Measurements from ENCODE around the gene PAX7.

PAX7 gene

GRCh38 chr1:18682375-18682774 is 51.7 kb downstream of the PAX7 start:
- no peak overlapping the region for H3K27ac ChIP-seq (ENCODE audit: low read depth, low read length, poor library complexity, severe bottlenecking)
- H3K4me1 ChIP-seq (ENCODE audit: insufficient read depth, low read length, severe bottlenecking): no peaks in the 10 kb centered on the region
- H3K4me3 ChIP-seq (ENCODE audit: low read depth, low read length, poor library complexity, severe bottlenecking): no peak overlapping the region
- H3K9ac ChIP-seq (ENCODE audit: low read length): no peak overlapping the region
- no peaks in the 10 kb centered on the region for H3K9me3 ChIP-seq (ENCODE audit: low read length)
- no peak for TF ChIP-seq CTCF (IDR thresholded peaks at IDR 0.05; ENCODE audit: low read length)
- no peak for TF ChIP-seq EZH2 (IDR thresholded peaks at IDR 0.05; ENCODE audit: borderline replicate concordance, low read length)
- 0 out of 2 replicates have a peak, but pooled peaks cover 7% of the 10 kb centered on the region for H3K27me3 ChIP-seq (ENCODE audit: insufficient read depth, low read length)
- H3K79me2 ChIP-seq (ENCODE audit: insufficient read depth, low read length): no peaks in the 10 kb centered on the region
- H3K9me2 ChIP-seq (ENCODE audit: low read depth, low read length): no peaks in the 10 kb centered on the region
- H4K20me1 ChIP-seq (ENCODE audit: insufficient read depth, low read length): no peaks in the 10 kb centered on the region
- no peak overlapping the region for H2AFZ ChIP-seq (ENCODE audit: low read length)
- no peak overlapping the region for H3K4me2 ChIP-seq (ENCODE audit: low read length)
- H3F3A ChIP-seq (ENCODE audit: insufficient read depth, low read length): no peaks in the 10 kb centered on the region
- no peaks in the 10 kb centered on the region for H3K36me3 ChIP-seq (ENCODE audit: insufficient read depth, low read length)

- no peaks in the 10 kb centered on the region for H3K4me1 ChIP-seq (ENCODE audit: insufficient read depth, low read length, severe bottlenecking)
- H3F3A ChIP-seq (ENCODE audit: insufficient read depth, low read length): no peaks in the 10 kb centered on the region
- no peak overlapping the region for H3K4me2 ChIP-seq (ENCODE audit: low read length)
- no peaks in the 10 kb centered on the region for H3K79me2 ChIP-seq (ENCODE audit: insufficient read depth, low read length)
- no peaks in the 10 kb centered on the region for H3K9me3 ChIP-seq (ENCODE audit: low read length)
- H4K20me1 ChIP-seq (ENCODE audit: insufficient read depth, low read length): no peaks in the 10 kb centered on the region
- H3K27me3 ChIP-seq (ENCODE audit: insufficient read depth, low read length): 0 out of 2 replicates have a peak, but pooled peaks cover 5% of the 10 kb centered on the region
- H2AFZ ChIP-seq (ENCODE audit: low read length): no peak overlapping the region
- no peak overlapping the region for H3K4me3 ChIP-seq (ENCODE audit: low read depth, low read length, poor library complexity, severe bottlenecking)
- H3K27ac ChIP-seq (ENCODE audit: low read depth, low read length, poor library complexity, severe bottlenecking): no peak overlapping the region
- TF ChIP-seq EZH2 (IDR thresholded peaks at IDR 0.05; ENCODE audit: borderline replicate concordance, low read length): no peak
- no peak for TF ChIP-seq CTCF (IDR thresholded peaks at IDR 0.05; ENCODE audit: low read length)
- no peak overlapping the region for H3K9ac ChIP-seq (ENCODE audit: low read length)
- no peaks in the 10 kb centered on the region for H3K9me2 ChIP-seq (ENCODE audit: low read depth, low read length)
- H3K36me3 ChIP-seq (ENCODE audit: insufficient read depth, low read length): no peaks in the 10 kb centered on the region
These were observed 53.7 kb downstream of the PAX7 start for GRCh38 chr1:18684303-18684702.

- Histone ChIP-seq H3K27me3 (ENCODE audit: insufficient read depth, low read length) (0 out of 2 replicates have a peak, but pooled peaks cover 5% of the 10 kb centered on the region), H3F3A (ENCODE audit: insufficient read depth, low read length) (no peaks in the 10 kb centered on the region), H3K9me2 (ENCODE audit: low read depth, low read length) (no peaks in the 10 kb centered on the region), H3K9ac (ENCODE audit: low read length) (no peak overlapping the region), H3K79me2 (ENCODE audit: insufficient read depth, low read length) (no peaks in the 10 kb centered on the region), H3K4me3 (ENCODE audit: low read depth, low read length, poor library complexity, severe bottlenecking) (no peak overlapping the region), H4K20me1 (ENCODE audit: insufficient read depth, low read length) (no peaks in the 10 kb centered on the region), H3K27ac (ENCODE audit: low read depth, low read length, poor library complexity, severe bottlenecking) (no peak overlapping the region), H3K9me3 (ENCODE audit: low read length) (no peaks in the 10 kb centered on the region), H3K4me1 (ENCODE audit: insufficient read depth, low read length, severe bottlenecking) (no peaks in the 10 kb centered on the region), H2AFZ (ENCODE audit: low read length) (no peak overlapping the region), H3K36me3 (ENCODE audit: insufficient read depth, low read length) (no peaks in the 10 kb centered on the region), H3K4me2 (ENCODE audit: low read length) (no peak overlapping the region)
- TF ChIP-seq EZH2 (IDR thresholded peaks at IDR 0.05; ENCODE audit: borderline replicate concordance, low read length) (no peak), CTCF (IDR thresholded peaks at IDR 0.05; ENCODE audit: low read length) (no peak)
These were observed 55.9 kb downstream of the PAX7 start for GRCh38 chr1:18686540-18686939.
